Liver (tissue), 3 donors: ENCODE data around the gene RHBDD3.

ENCODE experiments used
- FOXA1 ChIP-seq: IDR thresholded peaks from 2 replicates; pipeline ENCODE4 v1.6.1; 2016; ENCODE audit warnings: antibody characterized with exemption
- HNF4A ChIP-seq, 2 donors: conservative IDR thresholded peaks; 2 replicates each; pipeline ENCODE4 v1.6.1; 2016; ENCODE audit warnings: antibody characterized with exemption in 2 of 2, mild to moderate bottlenecking in 2 of 2
- TAF1 ChIP-seq: conservative IDR thresholded peaks from 2 replicates; pipeline ENCODE4 v1.6.1; 2016; ENCODE audit warnings: antibody characterized with exemption, mild to moderate bottlenecking
- TF ChIP-seq, protein P1 (sequence below): fragments of 150-350 bp; IDR thresholded peaks from 2 replicates; pipeline ENCODE4 v1.5.1; 2017; ENCODE audit warnings: improper control_type of control experiment, low read depth, low read length; ENCODE audit not compliant: missing input control
- TF ChIP-seq, protein P2 (sequence below): IDR thresholded peaks from 2 replicates; pipeline ENCODE4 v1.6.1; 2016; ENCODE audit warnings: antibody characterized with exemption, mild to moderate bottlenecking
- donor health status: healthy.
- donor health status: healthy.

DNA sequence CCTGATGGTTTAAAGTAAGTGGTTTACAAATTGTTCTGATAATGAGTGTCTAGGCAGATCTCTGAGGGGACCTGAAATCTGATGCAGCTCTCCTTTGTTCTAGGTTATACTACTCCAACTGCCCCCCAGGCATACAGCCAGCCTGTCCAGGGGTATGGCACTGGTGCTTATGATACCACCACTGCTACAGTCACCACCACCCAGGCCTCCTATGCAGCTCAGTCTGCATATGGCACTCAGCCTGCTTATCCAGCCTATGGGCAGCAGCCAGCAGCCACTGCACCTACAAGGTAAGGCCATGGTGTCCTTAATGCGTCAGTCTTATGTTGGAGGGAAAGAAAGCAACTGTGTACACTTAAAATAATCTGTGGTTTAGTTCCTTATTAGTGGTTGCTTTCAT is 10.1 kb upstream of the RHBDD3 start:
- TF ChIP-seq, protein P1, sequence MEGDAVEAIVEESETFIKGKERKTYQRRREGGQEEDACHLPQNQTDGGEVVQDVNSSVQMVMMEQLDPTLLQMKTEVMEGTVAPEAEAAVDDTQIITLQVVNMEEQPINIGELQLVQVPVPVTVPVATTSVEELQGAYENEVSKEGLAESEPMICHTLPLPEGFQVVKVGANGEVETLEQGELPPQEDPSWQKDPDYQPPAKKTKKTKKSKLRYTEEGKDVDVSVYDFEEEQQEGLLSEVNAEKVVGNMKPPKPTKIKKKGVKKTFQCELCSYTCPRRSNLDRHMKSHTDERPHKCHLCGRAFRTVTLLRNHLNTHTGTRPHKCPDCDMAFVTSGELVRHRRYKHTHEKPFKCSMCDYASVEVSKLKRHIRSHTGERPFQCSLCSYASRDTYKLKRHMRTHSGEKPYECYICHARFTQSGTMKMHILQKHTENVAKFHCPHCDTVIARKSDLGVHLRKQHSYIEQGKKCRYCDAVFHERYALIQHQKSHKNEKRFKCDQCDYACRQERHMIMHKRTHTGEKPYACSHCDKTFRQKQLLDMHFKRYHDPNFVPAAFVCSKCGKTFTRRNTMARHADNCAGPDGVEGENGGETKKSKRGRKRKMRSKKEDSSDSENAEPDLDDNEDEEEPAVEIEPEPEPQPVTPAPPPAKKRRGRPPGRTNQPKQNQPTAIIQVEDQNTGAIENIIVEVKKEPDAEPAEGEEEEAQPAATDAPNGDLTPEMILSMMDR, result no peak
- TF ChIP-seq FOXA1 (no peak), TAF1 (no peak), HNF4A (conservative IDR thresholded peaks at IDR 0.05) (no peak)
- TF ChIP-seq, protein P2, sequence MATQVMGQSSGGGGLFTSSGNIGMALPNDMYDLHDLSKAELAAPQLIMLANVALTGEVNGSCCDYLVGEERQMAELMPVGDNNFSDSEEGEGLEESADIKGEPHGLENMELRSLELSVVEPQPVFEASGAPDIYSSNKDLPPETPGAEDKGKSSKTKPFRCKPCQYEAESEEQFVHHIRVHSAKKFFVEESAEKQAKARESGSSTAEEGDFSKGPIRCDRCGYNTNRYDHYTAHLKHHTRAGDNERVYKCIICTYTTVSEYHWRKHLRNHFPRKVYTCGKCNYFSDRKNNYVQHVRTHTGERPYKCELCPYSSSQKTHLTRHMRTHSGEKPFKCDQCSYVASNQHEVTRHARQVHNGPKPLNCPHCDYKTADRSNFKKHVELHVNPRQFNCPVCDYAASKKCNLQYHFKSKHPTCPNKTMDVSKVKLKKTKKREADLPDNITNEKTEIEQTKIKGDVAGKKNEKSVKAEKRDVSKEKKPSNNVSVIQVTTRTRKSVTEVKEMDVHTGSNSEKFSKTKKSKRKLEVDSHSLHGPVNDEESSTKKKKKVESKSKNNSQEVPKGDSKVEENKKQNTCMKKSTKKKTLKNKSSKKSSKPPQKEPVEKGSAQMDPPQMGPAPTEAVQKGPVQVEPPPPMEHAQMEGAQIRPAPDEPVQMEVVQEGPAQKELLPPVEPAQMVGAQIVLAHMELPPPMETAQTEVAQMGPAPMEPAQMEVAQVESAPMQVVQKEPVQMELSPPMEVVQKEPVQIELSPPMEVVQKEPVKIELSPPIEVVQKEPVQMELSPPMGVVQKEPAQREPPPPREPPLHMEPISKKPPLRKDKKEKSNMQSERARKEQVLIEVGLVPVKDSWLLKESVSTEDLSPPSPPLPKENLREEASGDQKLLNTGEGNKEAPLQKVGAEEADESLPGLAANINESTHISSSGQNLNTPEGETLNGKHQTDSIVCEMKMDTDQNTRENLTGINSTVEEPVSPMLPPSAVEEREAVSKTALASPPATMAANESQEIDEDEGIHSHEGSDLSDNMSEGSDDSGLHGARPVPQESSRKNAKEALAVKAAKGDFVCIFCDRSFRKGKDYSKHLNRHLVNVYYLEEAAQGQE, result no peak
